ENCODE results near the gene C1orf232. TPM values are rescaled to one million over a fixed set of nuclear protein-coding genes. Genes with fewer than 3 reads are reported as not detected.

Gene C1orf232
- total and polyA plus RNA-seq, 2 of the 13 experiments (the other 11 are each of a cell fraction or from before 2014, with no cell fraction given), result not detected

DNA sequence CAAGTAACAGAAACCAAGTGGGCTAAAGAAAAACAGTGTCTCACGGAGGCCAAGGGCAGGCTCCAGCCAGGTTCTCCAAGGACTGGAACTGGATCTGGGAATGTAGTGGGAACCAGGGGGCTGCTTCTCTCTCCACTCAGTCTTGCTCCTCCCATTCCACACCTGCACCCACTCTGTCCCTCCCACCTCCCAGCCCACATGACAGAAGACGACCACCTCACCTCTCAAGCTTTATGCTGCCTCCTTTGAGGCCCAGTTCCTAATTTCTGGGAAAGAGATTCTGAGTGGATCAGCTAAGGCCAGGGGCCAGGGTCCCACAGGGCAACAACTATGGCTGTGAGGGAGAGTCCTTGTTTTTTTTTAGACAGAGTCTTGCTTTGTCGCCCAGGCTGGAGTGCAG, 46.5 kb upstream of the C1orf232 start:
- no TSS peak for BruUV-seq (replicated peaks)
- peaks cover 0 to 6% of the 10 kb centered on the region in 2 experiments; a peak in 2 of 5 replicates for H3K27me3 ChIP-seq (ENCODE audit: control insufficient read depth in 1 of 2, insufficient read depth in 2 of 2, low read length in 2 of 2)
- no peaks in the 10 kb centered on the region for H3K36me3 ChIP-seq (replicated peaks in 1 of 2; ENCODE audit: control insufficient read depth in 1 of 2, insufficient read depth in 2 of 2, low read length in 2 of 2)
- POLR2A ChIA-PET, result no interaction called here
- no peaks in the 10 kb centered on the region for H4K20me1 ChIP-seq (ENCODE audit: insufficient read depth, low read length)
- WGBS (ENCODE audit: low lambda C conversion rate), result 13% methylated on average over 3 of the region's 3 CpGs
- no peaks in the 10 kb centered on the region for H3K79me2 ChIP-seq (ENCODE audit: insufficient read depth, low read length)
- CTCF ChIA-PET (ENCODE audit: low intra/inter-chr PET ratio, low total read pairs), result no interaction called here
- H3K4me1 ChIP-seq (ENCODE audit: insufficient read depth, low read length), result no peaks in the 10 kb centered on the region
- in situ Hi-C loops (cut with HindIII; ENCODE audit: extremely low pct_ligation_motif_present, low pct_unique_long_range_greater_than_20kb), result no loop called here
- no peak overlapping the region for H3K27ac ChIP-seq (ENCODE audit: extremely low read length, insufficient read depth, low read length)
- ATAC-seq (no peak), DNase-seq (ENCODE audit: low spot score) (no peak), FAIRE-seq (no peak)
- intact Hi-C loops (cut with micrococcal nuclease; ENCODE audit: unreplicated experiment), result no loop called here
- H3K9me3 ChIP-seq (ENCODE audit: low read length), result no peaks in the 10 kb centered on the region
- H3K4me2 ChIP-seq (ENCODE audit: low read depth, low read length), result no peak overlapping the region
- TF ChIP-seq SKI (IDR thresholded peaks at IDR 0.05; ENCODE audit: partially characterized antibody), result no peak
- no peak for TF ChIP-seq SAFB2 (CRISPR knock-in tag; IDR thresholded peaks at IDR 0.05; ENCODE audit: borderline replicate concordance, low read depth)
- no peak for TF ChIP-seq SSRP1 (CRISPR knock-in tag; IDR thresholded peaks at IDR 0.05)
- no peak for TF ChIP-seq HNF4A (CRISPR knock-in tag; IDR thresholded peaks at IDR 0.05)
- TF ChIP-seq CAMTA2 (CRISPR knock-in tag; IDR thresholded peaks at IDR 0.05; ENCODE audit: borderline replicate concordance), result no peak
- no peak for TF ChIP-seq ZNF30 (CRISPR knock-in tag; IDR thresholded peaks at IDR 0.05)
- no peak overlapping the region for H3K4me3 ChIP-seq (replicated peaks in 1 of 3; ENCODE audit: insufficient read depth in 1 of 3, low read depth in 2 of 3, low read length in 3 of 3)
- H3K9ac ChIP-seq (ENCODE audit: insufficient read depth, low read depth, low read length), result no peak overlapping the region
- no peak overlapping the region for H2AFZ ChIP-seq (ENCODE audit: low read length)

DNA sequence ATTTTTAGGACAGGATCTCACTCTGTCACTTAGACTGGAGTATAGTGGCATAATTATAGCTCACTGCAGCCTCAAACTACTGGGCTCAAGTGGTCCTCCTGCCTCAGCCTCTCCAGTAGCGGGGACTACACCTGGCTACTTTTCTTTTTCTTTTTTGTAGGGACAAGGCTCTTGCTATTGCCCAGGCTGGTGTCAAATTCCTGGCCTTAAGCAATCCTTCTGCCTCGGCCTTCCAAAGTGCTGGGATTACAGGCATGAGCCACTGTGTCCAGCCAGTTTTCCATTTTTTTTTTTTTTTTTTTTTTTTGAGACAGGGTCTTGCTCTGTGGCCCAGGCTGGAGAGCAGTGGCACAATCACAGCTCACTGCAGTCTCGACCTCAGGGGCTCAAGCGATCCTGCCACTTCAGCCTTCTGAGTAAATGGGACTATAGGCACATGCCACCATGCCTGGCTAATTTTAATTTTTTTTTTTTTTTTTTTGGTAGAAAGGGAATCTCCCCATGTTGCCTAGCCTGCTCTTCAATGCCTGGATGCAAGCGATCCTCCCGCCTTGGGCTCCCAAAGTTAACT, 44.7 kb upstream of the C1orf232 start:
- Histone ChIP-seq H4K20me1 (ENCODE audit: insufficient read depth, low read length) (no peaks in the 10 kb centered on the region), H3K9ac (ENCODE audit: insufficient read depth, low read depth, low read length) (no peak overlapping the region), H3K36me3 (replicated peaks in 1 of 2; ENCODE audit: control insufficient read depth in 1 of 2, insufficient read depth in 2 of 2, low read length in 2 of 2) (no peaks in the 10 kb centered on the region), H3K4me2 (ENCODE audit: low read depth, low read length) (no peak overlapping the region), H3K27me3 (ENCODE audit: control insufficient read depth in 1 of 2, insufficient read depth in 2 of 2, low read length in 2 of 2) (peaks cover 0 to 6% of the 10 kb centered on the region in 2 experiments; a peak in 2 of 5 replicates), H3K4me3 (replicated peaks in 1 of 3; ENCODE audit: insufficient read depth in 1 of 3, low read depth in 2 of 3, low read length in 3 of 3) (no peak overlapping the region), H3K9me3 (ENCODE audit: low read length) (no peaks in the 10 kb centered on the region), H3K4me1 (ENCODE audit: insufficient read depth, low read length) (no peaks in the 10 kb centered on the region), H3K79me2 (ENCODE audit: insufficient read depth, low read length) (no peaks in the 10 kb centered on the region), H3K27ac (ENCODE audit: extremely low read length, insufficient read depth, low read length) (no peak overlapping the region), H2AFZ (ENCODE audit: low read length) (no peak overlapping the region)
- WGBS (ENCODE audit: low lambda C conversion rate), result 32% methylated on average over 6 of the region's 6 CpGs
- no TSS peak for BruUV-seq (replicated peaks)
- CTCF ChIA-PET (ENCODE audit: low intra/inter-chr PET ratio, low total read pairs), result no interaction called here
- no peak for FAIRE-seq
- ATAC-seq, result no peak
- TF ChIP-seq HOXA5 (CRISPR knock-in tag; IDR thresholded peaks at IDR 0.05), result no peak
- TF ChIP-seq ZNF629 (CRISPR knock-in tag; conservative IDR thresholded peaks at IDR 0.05), result no peak
- no peak for TF ChIP-seq NFKB2 (CRISPR knock-in tag; IDR thresholded peaks at IDR 0.05; ENCODE audit: borderline replicate concordance)
- no peak for TF ChIP-seq NPAS2 (CRISPR knock-in tag; IDR thresholded peaks at IDR 0.05; ENCODE audit: borderline replicate concordance)
- TF ChIP-seq, protein P1, sequence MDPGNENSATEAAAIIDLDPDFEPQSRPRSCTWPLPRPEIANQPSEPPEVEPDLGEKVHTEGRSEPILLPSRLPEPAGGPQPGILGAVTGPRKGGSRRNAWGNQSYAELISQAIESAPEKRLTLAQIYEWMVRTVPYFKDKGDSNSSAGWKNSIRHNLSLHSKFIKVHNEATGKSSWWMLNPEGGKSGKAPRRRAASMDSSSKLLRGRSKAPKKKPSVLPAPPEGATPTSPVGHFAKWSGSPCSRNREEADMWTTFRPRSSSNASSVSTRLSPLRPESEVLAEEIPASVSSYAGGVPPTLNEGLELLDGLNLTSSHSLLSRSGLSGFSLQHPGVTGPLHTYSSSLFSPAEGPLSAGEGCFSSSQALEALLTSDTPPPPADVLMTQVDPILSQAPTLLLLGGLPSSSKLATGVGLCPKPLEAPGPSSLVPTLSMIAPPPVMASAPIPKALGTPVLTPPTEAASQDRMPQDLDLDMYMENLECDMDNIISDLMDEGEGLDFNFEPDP (CRISPR knock-in tag; conservative IDR thresholded peaks at IDR 0.05), result no peak
- TF ChIP-seq SOX5 (CRISPR knock-in tag; IDR thresholded peaks at IDR 0.05; ENCODE audit: borderline replicate concordance), result no peak
- TF ChIP-seq SIX1 (CRISPR knock-in tag; IDR thresholded peaks at IDR 0.05; ENCODE audit: borderline replicate concordance), result no peak
- no peak for TF ChIP-seq STAG1 (CRISPR knock-in tag; IDR thresholded peaks at IDR 0.05)
- no peak for TF ChIP-seq ZNF337 (CRISPR knock-in tag; IDR thresholded peaks at IDR 0.05; ENCODE audit: borderline replicate concordance, low read depth)
- TF ChIP-seq, protein P2, sequence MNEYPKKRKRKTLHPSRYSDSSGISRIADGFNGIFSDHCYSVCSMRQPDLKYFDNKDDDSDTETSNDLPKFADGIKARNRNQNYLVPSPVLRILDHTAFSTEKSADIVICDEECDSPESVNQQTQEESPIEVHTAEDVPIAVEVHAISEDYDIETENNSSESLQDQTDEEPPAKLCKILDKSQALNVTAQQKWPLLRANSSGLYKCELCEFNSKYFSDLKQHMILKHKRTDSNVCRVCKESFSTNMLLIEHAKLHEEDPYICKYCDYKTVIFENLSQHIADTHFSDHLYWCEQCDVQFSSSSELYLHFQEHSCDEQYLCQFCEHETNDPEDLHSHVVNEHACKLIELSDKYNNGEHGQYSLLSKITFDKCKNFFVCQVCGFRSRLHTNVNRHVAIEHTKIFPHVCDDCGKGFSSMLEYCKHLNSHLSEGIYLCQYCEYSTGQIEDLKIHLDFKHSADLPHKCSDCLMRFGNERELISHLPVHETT (CRISPR knock-in tag; conservative IDR thresholded peaks at IDR 0.05), result no peak
- no peak for DNase-seq (ENCODE audit: low spot score)
- in situ Hi-C loops (cut with HindIII; ENCODE audit: extremely low pct_ligation_motif_present, low pct_unique_long_range_greater_than_20kb) (no loop called here), intact Hi-C loops (cut with micrococcal nuclease; ENCODE audit: unreplicated experiment) (no loop called here)
- POLR2A ChIA-PET, result interaction anchor here (0.7 kb wide), 1 partner anchor 43 kb away, joined by 3 read pairs; no protein-coding TSS in a partner anchor

Data from HepG2 (cell line).